ENCODE results near the gene FAIM2.
"Not testable (repeated sequence)": the region's sequence is repeated elsewhere in the genome, so short reads cannot be mapped to it uniquely, and the experiment has no call there.

The FAIM2 gene

DNA sequence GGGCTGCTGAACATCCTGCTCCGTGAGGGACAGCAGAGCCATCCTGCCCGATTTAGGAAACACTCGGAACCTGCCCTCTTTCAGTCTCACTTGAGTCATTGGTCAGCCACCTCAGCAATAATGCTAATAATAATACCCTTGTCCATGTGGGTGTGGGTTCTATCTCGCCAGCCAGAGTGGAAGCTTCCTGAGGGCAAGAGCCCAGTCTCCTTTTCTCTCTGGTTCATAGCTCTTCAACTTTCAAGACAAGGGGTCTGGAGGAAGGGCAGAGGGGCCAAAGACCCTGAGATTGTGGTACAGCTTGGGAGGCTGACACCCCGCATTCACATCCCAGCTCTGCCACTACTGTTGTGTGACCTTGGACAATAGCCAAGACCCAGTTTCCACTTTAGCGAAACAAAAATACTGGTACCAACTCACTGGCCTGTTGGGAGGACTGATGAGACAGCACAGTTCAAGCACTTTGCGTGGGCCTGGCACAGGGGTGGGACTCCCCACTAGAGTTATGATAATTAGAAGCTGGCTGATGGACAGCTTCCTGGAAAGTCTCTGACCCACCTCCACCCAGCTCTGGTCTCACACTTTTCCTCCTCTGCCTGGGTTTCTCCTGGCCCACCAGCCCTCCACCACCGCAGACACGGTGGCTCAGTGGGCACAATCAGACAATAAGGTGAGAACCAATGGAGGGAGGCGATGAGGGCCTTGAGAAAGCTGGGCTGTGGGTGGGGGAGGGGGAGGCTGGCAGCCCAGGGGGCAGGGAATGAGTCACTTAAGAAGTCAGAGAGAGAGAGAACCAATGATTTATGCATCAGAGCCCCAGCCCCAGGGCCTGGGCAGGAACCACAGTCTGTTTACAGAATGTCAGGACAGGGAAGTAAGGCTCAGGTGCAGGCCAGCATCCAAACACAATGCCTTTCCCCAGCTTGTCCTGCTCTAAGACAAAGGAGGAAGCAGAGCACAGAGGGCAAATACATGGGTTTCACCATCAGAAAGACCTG lies 9.6 kb downstream of the FAIM2 start:
- DNase-seq = no peak

DNA sequence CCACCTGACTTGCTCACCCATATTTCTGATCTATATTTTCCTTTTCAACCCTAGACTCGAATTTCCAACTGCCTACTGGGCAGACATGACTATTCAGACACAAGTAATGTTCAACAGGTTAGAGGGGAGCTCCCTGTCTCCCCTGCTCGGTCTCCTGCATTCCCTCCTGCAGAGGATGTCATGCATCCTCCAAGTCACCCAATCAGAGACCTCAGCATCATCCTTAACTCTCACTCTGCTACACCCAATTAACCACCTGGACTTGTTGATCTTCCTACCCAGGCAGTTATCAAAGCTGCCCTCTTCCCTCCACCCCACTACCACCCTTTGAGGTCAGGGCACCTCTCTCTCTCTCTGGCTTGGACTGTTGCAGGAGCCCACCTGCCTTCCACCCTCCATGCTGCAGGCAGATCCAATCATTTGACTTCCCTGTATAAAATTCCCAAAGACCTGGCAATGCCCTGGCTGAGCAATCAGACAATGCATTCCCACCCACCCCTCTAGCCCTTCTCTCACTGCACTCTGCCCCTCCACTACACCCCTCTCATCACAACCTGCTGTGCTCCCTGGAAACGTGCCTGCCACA lies 10.9 kb downstream of the FAIM2 start:
- no peak for DNase-seq

DNA sequence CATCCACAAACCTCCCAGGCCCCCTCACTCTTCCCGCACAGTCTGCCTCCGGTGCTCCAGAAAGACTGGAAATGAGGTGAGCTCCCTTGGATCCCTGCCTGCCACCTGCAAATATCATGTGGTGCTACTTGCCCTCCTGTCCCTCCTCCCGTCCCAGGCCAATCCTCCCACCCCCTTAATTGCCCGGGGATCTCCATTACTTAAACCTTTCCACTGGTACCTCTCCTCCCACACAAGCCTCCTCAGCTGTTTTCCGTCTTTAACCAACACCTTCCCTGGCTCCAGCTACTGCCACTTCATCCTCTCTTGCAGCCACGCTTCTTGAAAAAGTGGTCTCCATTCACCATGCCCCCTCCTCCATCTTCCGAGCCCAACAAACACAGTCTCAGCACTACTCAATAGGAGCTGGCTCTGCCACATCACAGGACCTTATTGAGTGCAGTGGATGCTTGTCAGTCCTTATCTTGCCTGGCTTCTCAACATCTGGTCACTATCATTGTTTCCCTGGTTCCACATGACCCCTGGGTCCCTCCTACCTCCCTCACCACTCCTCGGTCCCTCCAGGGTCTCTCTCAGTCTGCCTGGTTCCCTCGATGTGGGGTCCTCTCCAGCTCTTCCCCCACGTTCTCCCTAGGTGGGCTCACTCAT lies 11.5 kb downstream of the FAIM2 start:
- no peak for DNase-seq

DNA sequence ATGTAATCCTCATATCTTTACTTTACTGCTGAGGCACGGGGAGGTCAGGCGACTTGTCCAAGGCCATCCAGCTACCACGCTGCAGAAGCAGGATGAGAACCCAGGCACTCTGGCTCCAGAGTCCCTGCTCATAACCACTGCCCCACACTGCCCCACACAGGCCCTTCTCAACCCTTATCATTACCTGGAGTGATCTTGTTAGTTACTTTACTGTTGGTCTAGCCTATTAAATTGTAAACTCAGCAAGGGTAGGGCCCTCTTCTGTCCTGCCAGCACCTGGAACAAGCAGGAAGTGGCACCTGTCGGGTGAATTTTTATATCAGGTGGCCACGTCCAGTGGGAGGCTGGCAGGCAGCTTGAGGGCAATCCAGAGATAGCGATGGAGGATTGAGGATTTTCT lies 12.2 kb downstream of the FAIM2 start:
- DNase-seq = no peak

DNA sequence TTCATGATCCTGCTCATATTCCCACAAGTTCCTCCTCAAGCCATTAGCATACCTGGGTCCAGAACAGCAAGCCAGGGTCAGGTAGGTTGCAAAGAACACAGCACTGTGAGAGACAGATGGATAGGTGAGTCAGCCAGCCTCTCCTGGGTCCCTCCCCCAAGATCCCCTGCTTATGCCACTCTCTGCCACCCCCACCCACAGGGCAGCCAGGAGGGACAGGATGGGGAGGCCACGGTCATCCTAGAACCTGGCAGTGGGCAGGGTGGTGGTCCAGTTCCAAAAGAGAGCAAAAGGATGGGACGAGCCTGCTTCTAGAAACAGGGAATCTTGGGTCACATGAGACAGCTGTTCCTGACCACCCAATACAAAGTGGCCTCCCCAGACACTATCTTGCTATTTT lies 12.7 kb downstream of the FAIM2 start:
- DNase-seq = no peak

DNA sequence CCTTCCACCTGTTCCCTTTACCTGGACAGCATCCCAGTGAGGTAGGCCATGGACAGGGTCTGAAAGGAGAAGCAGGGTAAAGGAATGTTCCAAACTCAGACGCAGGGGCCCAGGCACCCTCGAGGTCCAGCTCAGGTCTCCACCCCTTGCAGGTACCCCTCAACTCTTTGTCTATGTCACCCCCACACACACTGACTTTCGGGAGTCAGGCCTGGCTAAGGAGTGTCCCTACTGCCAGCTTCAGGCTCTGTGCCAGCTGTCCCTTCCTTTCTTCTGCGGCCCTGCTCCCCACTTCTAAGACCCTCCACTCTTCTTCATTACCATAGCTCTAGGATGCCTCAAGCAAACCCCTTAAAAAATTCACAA lies 13.6 kb downstream of the FAIM2 start:
- DNase-seq = no peak

DNA sequence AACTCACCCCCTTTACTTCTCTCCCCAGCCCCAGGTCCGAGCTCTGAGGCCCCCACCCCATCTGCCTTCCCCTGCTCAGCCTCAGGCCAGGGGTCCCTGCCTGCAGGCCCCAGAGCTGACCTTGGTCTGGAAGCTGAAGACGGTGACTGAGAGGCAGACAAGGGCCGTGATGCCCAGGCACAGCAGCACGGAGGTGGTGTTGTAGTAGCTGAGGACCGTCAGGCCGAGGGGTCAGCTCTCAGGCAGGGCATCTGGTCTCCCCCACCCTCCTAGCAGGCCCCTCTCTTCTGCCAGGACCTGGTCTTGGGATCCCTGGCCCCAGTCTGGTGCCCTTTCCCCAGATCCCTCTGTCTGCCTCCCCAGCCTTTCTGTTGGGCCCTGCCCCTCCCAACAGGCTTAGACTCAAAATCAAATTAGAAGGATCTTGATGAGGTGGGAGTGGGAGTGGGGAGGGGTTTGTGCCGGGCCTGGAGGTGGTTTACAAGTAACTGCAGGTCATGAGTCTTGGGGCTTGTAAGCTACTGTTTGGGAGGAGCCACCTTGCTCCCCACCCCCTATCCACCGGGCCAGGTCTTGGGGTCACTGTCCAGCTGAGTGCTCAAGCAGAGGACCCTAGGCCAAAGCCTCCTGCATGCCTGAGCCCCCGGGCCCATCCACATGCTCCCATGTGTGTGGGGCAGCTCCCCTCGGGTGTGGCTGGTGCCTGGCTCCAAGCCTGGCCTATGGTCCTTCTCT lies 14.2 kb downstream of the FAIM2 start:
- DNase-seq = no peak

DNA sequence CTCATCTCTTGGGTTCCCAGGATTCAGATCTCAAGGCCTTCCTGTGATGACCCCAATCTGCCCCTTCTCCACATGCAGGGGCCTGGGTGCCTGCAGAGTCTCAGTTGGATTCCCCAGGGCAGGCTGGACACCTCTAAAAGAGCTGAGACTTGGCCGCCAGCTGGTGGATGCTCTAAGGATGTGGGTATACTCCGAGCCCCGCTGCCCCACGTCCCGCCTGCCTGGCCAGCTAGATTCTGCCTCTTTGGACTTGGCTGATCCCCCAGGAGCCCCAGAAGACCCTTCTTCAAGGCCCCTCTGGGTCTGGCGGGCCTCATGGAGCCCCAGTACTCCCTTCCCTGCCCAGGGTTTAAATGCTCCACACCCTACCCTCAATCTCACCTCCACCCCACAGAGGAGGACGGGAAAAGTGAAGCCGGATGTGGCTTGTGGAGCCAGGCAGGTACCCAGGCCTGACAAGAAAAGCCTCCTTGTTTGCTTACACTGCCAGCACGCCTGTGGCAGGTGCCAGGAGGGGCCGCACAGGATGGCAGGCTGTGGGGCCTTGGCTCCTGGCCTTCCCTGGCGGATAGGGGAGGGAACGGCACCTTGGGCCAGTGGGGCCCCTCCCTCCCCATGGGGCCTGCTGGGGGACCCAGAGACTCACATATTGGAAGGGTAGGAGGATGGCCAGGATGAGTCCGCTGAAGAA lies 15.1 kb downstream of the FAIM2 start:
- DNase-seq = no peak

DNA sequence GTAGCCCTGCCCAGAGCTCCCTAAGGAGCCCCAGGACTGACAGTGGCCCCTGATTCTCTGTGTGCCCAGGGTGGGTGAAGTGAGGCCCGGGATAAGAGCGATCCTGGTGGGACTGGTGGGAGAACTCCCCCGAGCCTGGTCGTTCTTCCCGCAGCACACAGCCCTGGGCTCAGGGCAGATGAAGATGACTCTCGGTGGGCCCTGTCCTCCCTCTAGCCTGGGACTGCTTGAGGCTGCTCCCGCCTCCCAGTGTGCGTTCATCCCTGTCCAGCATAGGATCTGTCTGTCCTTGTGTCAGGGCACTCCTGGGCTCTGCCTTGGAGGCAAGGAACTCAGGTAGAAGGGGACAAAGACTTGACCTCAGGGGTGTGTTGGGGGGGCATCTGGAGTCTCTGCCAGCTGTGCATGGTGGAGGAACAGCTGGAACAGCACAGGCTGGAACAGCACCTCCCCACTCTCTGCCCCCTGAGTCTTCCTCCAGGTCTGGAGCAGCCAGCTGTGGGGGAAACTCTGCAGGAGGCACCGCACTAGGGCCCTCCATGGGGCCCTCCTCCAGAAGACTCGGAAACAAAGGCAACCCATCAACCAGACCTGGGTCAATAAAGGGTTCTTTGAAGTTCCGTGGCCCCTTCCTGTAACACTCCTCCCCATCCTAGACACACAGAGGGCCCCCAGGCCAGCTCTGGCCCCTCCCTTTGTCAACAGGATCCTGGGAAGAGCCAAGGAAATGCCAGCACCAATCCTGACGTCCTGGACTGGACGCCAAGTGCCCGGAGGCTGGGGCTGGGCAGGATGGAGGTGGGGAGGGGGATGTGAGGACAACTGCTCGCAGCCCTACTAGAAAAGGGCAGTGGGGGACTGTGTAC lies 15.9 kb downstream of the FAIM2 start:
- DNase-seq = no peak

DNA sequence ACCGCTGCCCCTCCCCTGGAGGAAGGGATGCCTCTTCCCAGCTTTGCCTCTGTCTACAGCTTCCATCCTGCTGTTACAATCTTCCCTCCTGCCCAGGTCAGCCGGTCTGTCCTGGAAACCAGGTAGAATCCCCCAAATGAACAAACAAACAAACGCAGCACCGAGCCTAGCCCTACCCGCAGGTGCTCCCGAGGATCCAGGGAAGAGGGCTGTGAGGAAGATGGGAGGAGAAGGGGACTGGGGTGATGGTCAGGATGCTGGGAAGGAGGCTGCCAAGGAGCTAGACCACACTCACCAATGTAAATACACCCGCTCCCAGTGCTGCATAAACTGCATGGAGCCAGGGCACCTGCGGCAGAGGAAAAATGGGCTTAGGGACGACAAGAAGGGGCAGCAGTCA lies 16.6 kb downstream of the FAIM2 start:
- DNase-seq = no peak

DNA sequence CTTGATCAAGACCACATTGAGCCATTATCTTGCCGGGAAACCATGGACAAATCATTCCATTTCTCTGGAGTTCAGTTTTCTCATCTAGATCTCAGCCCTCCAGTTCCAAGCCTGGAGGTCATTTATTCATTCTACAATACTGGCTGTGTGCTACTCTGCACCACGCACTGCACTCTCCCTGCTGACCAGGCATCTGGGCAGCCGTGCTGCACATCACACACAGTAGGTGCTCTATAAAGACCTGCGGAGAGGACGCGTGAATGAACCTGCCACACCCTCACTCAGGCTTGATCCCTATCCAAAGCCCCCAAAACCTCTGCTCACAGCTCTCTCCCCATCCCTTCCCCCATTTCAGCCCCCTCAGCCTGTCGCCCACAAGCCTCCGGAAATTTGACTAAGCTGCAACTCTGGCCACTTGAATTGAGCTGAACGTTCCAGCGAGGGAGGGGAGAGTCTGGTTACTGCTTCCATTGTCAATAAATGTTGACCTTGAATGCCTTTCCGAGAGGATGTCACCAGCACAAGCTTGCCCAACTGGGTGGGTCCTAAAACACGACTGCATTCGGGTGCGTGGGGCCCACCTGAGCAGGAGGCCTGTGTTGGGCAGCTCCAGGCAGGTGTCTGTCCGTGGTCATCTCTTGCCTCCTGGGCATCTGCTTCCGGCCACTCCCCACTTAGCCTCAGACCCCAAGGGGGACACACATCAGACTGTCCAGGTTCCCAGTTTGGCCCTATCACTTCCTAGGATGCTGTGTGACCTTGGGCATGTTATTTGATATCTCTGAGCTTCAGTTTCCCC lies 17.8 kb downstream of the FAIM2 start:
- DNase-seq = no peak

DNA sequence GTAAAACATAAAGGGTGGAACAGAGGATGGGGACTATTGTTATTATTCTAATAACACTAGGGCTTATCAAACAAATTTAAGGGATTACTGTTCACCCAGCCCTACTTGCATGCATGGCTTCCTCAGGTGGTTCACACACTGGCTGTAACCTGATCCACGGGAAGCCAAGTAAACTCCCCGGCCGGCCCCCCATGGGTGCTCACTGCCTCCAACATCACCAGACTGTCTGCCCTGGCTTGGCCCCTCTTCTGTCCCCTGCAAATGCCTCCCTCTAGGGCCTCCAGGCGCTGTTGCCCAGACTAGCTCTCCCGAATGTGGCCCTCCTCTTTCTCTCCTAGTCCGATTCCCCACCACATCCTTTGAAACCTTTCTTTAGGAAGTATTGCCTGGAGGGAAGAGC lies 18.6 kb downstream of the FAIM2 start:
- no peak for DNase-seq

DNA sequence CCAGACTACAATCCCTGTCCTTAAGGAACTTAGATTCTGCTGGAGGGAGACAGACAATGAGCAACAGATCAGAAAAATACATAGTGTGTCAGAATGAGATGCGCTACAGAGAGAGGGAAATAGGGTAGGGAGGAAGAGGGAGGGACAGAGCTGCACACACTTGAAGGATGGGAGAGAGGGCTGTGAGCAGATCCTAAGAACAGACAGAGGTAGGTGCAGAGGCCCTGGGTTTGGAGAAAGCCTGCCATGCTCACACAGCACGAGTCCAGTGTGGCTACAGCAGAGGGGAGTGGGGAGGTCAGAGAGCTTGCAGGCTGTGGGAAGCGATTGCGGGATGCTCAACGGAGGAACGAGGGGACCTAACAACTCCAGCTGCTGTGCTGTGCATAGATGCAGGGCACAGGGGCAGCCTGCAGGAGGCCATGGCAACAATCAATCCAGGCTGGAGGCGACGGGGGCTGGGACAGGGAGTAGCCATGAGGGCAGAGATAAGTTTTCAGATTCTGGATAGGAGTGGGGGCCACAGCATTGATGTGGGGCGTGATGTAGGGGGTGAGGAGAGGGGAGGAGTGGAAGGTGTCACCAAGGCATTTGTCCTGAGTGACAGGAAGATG lies 20.7 kb downstream of the FAIM2 start:
- DNase-seq = no peak

DNA sequence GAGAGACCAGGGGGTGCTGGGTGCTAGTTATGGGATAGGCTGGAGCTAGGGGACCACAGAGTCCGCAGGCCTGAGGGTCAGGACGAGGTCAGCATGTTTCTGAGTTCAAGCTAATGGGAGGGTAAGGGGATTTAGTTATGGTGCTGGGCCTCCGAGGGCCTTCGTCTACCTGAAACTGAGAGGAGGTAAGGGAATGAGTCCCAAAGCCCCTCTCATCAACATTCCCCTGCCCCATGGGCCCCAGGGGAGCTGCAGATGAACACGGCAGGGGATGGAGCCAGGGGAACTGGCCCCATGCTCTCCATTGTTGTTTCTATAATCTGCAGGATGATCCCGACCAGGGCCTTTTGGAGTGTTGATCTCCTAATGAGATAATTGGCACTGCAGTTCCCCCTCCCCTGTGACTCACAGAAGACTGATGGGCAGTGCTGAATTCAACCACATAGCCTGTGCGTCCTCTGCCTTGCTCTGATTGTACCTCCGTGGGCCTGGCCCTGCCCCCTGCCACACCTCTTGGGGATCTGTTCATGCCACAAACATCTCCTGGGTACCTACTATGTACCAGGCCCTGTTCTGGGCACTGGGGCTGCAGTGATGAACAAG lies 21.4 kb downstream of the FAIM2 start:
- DNase-seq = no peak

DNA sequence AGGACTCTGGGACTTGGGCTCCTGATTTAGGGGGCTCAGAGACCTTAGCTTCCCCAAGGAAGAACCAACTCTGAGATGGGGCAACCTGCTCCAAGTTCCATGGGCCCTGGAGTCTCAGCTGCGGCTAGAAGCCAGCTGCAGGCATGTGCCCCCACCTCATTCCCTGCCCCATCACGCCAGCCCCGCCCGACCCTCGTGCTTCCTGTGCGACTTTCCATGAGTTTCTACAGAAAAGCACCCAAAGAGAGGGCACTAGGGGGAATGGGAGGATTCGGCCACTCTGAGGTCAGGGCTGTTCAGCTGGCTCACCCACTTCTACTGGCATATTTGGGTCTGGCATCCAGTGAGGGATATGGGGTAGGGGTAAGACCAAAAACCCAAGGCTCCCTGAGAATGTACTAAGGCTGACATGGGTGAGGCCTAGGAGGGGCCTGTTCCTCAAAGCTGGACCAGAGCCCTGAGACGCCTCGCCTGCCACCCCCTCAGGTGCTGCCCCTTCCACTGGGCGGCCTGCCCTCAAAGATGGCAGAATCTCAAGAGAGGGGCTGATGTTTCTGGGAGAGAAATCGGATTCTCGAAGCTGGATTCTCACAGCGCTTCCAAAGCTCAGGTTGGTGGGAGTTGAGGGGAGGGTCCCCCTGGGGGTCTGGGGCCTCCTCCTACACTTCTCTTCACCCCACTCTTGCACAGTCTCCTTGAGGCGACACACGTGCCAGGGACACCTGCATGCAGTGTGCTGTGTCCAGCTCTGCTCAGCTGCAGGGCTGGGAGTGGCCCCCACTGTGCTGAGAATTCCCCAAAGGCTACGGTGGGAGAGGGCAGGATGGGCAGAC lies 22.1 kb downstream of the FAIM2 start:
- DNase-seq = no peak

DNA sequence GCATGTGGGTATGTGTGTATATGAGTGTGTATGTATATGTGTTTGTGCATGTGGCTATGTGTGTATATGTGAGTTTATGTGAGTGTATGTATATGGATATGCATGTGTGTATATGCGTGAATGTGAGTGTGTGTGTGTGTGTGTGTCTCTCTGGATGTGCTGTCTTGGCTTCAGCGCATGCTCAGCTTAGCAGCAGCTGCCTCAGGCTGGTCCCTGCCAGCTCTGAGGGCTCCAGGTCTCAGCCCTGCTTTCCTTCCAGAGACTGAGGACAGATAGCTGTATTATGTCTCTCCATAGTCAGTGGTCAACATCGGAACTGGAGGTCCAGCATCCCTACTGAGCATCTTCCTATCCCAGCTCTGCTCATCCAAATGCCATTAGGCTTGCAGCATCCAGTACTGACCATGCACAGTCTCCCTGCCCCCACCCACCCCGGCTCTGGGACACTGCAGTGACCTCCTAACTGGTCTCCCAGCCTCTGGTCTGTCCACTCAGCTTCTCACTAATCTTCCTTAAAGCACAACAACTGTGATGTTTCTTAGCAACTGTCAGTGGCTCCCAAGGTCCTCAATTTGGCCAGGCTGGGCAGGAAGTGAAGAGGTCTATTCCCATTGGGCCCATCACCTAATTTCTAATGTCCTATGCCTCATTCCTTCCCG lies 22.8 kb downstream of the FAIM2 start:
- DNase-seq = no peak

DNA sequence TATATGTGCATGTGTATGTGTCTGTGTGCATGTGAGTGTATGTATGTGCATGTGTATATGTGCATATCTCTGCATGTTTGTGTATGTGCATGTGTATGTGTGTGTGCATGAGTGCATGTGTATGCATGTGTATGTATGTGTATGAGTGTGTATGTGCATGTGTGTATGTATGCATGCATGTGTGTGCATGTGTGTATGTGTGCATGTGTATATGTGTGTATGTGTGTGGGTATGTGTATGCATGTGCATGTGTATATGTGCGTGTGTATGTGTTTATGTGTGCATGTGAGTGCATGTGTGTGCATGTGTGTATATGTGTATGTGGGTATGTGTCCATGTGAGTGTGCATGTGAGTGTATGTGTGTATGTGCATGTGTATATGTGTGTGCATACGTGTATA lies 24.6 kb downstream of the FAIM2 start:
- DNase-seq = not testable (repeated sequence)

DNA sequence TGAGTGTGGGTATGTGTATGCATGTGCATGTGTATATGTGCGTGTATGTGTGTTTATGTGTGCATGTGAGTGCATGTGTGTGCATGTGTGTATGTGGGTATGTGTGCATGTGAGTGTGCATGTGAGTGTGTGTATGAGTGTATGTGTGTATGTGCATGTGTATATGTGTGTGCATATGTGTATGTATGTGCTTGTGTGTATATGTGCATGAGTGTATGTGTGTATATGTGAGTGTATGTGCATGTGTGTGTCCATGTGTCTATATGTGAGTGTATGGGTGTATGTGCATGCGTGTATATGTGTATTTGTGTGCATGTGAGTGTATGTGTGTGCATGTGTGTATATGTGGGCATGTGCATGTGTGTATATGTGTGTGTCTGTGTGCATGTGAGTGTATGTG lies 25.7 kb downstream of the FAIM2 start:
- DNase-seq = no peak
